ENCODE data around the gene MTREX. TPM values are rescaled to one million over a fixed set of nuclear protein-coding genes. Genes with fewer than 3 reads are reported as not detected.
A peak's percentile ranks its signal among the peaks of the same experiment; 100 is the strongest.

MTREX gene
- total RNA-seq, 4 donors from 2014 or later = 57.2 to 124 (median 61.5) TPM

GRCh38 chr5:55441107-55441771 lies 133.4 kb downstream of the MTREX start:
- Histone ChIP-seq H3K36me3 (peaks cover 0 to 14% (median 0%) of the 10 kb centered on the region in 3 donors), H3K27me3 (no peaks in the 10 kb centered on the region), H3K4me3 (no peak overlapping the region), H3K4me1 (peaks cover 0 to 14% (median 0%) of the 10 kb centered on the region in 4 donors), H3K27ac (peak overlapping the region in 2 of 4 donors; percentile 14 to 83), H3K9me3 (no peaks in the 10 kb centered on the region)
- no peak for TF ChIP-seq CTCF (IDR thresholded peaks at IDR 0.05)
- TF ChIP-seq POLR2A (IDR thresholded peaks at IDR 0.05) = no peak
- DNase-seq = no peak

GRCh38 chr5:55441954-55442353 lies 134.2 kb downstream of the MTREX start:
- peaks cover 0 to 12% (median 0%) of the 10 kb centered on the region in 3 donors for H3K36me3 ChIP-seq
- H3K4me3 ChIP-seq = no peak overlapping the region
- H3K4me1 ChIP-seq = peaks cover 0 to 14% (median 0%) of the 10 kb centered on the region in 4 donors
- TF ChIP-seq CTCF (IDR thresholded peaks at IDR 0.05) = no peak
- no peak for TF ChIP-seq POLR2A (IDR thresholded peaks at IDR 0.05)
- DNase-seq = no peak
- no peaks in the 10 kb centered on the region for H3K27me3 ChIP-seq
- peak overlapping the region in 1 of 4 donors; percentile 83 for H3K27ac ChIP-seq
- H3K9me3 ChIP-seq = no peaks in the 10 kb centered on the region

- Histone ChIP-seq H3K36me3 (peaks cover 0 to 6% (median 0%) of the 10 kb centered on the region in 3 donors), H3K27me3 (no peaks in the 10 kb centered on the region), H3K4me3 (no peak overlapping the region), H3K27ac (no peak overlapping the region), H3K4me1 (peaks cover 0 to 8% (median 0%) of the 10 kb centered on the region in 4 donors), H3K9me3 (no peaks in the 10 kb centered on the region)
- no peak for TF ChIP-seq CTCF (IDR thresholded peaks at IDR 0.05)
- TF ChIP-seq POLR2A (IDR thresholded peaks at IDR 0.05) = no peak
- DNase-seq = no peak
Observed at GRCh38 chr5:55445791-55446190, 138.0 kb downstream of the MTREX start.

GRCh38 chr5:55446640-55447351 lies 139.0 kb downstream of the MTREX start:
- no peaks in the 10 kb centered on the region for H3K27me3 ChIP-seq
- H3K36me3 ChIP-seq = no peaks in the 10 kb centered on the region
- no peak overlapping the region for H3K4me3 ChIP-seq
- H3K9me3 ChIP-seq = no peaks in the 10 kb centered on the region
- no peak for TF ChIP-seq POLR2A (IDR thresholded peaks at IDR 0.05)
- TF ChIP-seq CTCF (IDR thresholded peaks at IDR 0.05) = no peak
- DNase-seq = no peak
- H3K4me1 ChIP-seq = peaks cover 0 to 8% (median 0%) of the 10 kb centered on the region in 4 donors
- H3K27ac ChIP-seq = no peak overlapping the region

GRCh38 chr5:55450050-55450765 lies 142.4 kb downstream of the MTREX start:
- H3K27ac ChIP-seq = no peak overlapping the region
- no peak for DNase-seq
- no peaks in the 10 kb centered on the region for H3K9me3 ChIP-seq
- no peaks in the 10 kb centered on the region for H3K27me3 ChIP-seq
- H3K36me3 ChIP-seq = no peaks in the 10 kb centered on the region
- H3K4me3 ChIP-seq = no peak overlapping the region
- peaks cover 0 to 8% (median 0%) of the 10 kb centered on the region in 4 donors for H3K4me1 ChIP-seq
- no peak for TF ChIP-seq CTCF (IDR thresholded peaks at IDR 0.05)
- TF ChIP-seq POLR2A (IDR thresholded peaks at IDR 0.05) = no peak

Measured in Peyer's patch (tissue), 4 donors.